GM08714 (cell line): Measurements from ENCODE around the gene MTFP1.

Experiments used
- H3K4me3 ChIP-seq: fragments of 200-500 bp; sonication (Bioruptor generic); 2 replicates; pipeline ENCODE4 v1.5.1; 2014; ENCODE audit warnings: mild to moderate bottlenecking, low read length, inconsistent platforms
- ZNF274 ChIP-seq: IDR thresholded peaks from 2 replicates; pipeline ENCODE4 v1.6.1; 2012; ENCODE audit warnings: mild to moderate bottlenecking, low read depth, low read length

The MTFP1 gene

GRCh38 chr22:30472994-30473720 lies 47.6 kb downstream of the MTFP1 start:
- no peak overlapping the region for H3K4me3 ChIP-seq
- TF ChIP-seq ZNF274 = no peak

GRCh38 chr22:30474121-30474520 lies 48.6 kb downstream of the MTFP1 start:
- H3K4me3 ChIP-seq = no peak overlapping the region
- no peak for TF ChIP-seq ZNF274

GRCh38 chr22:30474683-30475424 lies 49.3 kb downstream of the MTFP1 start:
- no peak for TF ChIP-seq ZNF274
- no peak overlapping the region for H3K4me3 ChIP-seq
